Measurements from ENCODE around the gene IFNGR1. TPM values are rescaled to one million over a fixed set of nuclear protein-coding genes. Genes with fewer than 3 reads are reported as not detected.

Gene IFNGR1
- total RNA-seq, 1 donor from 2014 or later = 28.4 TPM

GRCh38 chr6:137150072-137150471, 69.1 kb downstream of the IFNGR1 start:
- TF ChIP-seq, protein P1, sequence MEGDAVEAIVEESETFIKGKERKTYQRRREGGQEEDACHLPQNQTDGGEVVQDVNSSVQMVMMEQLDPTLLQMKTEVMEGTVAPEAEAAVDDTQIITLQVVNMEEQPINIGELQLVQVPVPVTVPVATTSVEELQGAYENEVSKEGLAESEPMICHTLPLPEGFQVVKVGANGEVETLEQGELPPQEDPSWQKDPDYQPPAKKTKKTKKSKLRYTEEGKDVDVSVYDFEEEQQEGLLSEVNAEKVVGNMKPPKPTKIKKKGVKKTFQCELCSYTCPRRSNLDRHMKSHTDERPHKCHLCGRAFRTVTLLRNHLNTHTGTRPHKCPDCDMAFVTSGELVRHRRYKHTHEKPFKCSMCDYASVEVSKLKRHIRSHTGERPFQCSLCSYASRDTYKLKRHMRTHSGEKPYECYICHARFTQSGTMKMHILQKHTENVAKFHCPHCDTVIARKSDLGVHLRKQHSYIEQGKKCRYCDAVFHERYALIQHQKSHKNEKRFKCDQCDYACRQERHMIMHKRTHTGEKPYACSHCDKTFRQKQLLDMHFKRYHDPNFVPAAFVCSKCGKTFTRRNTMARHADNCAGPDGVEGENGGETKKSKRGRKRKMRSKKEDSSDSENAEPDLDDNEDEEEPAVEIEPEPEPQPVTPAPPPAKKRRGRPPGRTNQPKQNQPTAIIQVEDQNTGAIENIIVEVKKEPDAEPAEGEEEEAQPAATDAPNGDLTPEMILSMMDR (conservative IDR thresholded peaks at IDR 0.05) = no peak
- Mint-ChIP-seq H3K4me3 (no peak overlapping the region), H3K27ac (no peak overlapping the region), H3K9me3 (no peaks in the 10 kb centered on the region), H3K36me3 (no peaks in the 10 kb centered on the region), H3K4me1 (ENCODE audit: unreplicated experiment) (no peaks in the 10 kb centered on the region), H3K27me3 (no peaks in the 10 kb centered on the region)
- no peak for DNase-seq (ENCODE audit: extremely low spot score, unreplicated experiment)

DNA sequence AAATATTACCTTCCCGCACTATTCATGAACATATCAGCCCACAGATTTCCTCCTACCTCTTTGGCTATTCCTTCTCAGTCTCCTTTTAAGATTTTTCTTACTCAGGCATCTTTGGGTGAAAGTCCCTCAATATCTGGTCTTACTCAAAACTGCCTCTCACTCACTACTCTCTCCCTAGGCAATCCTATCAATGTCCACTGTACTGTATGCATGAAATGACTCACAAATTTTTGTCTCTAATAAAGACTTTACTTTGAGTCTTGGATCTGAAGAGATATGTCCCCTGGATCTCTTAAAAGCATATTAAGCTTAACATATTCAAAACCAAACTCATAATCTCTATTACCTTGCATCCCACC, 70.2 kb downstream of the IFNGR1 start:
- Mint-ChIP-seq H3K4me3 (no peak overlapping the region), H3K36me3 (no peaks in the 10 kb centered on the region), H3K9me3 (no peaks in the 10 kb centered on the region), H3K27ac (no peak overlapping the region), H3K27me3 (no peaks in the 10 kb centered on the region), H3K4me1 (ENCODE audit: unreplicated experiment) (no peaks in the 10 kb centered on the region)
- TF ChIP-seq, protein P1 (conservative IDR thresholded peaks at IDR 0.05) = no peak
- DNase-seq (ENCODE audit: extremely low spot score, unreplicated experiment) = no peak

GRCh38 chr6:137148306-137149034, 70.7 kb downstream of the IFNGR1 start:
- Mint-ChIP-seq H3K27ac (no peak overlapping the region), H3K4me3 (no peak overlapping the region), H3K36me3 (no peaks in the 10 kb centered on the region), H3K9me3 (no peaks in the 10 kb centered on the region), H3K27me3 (no peaks in the 10 kb centered on the region), H3K4me1 (ENCODE audit: unreplicated experiment) (no peaks in the 10 kb centered on the region)
- DNase-seq (ENCODE audit: extremely low spot score, unreplicated experiment) = no peak
- TF ChIP-seq, protein P1 (conservative IDR thresholded peaks at IDR 0.05) = no peak

Other genes starting within 250 kb of the IFNGR1 start
- gene IL20RA, start 174.4 kb downstream of the IFNGR1 start, total RNA-seq (ENCODE audit: low replicate concordance) = 0.90 and 1.7 TPM in 2 replicates
- not detected in 2 replicates for gene IL22RA2, start 45.7 kb downstream of the IFNGR1 start, total RNA-seq (ENCODE audit: low replicate concordance)

All from type B pancreatic cell (in vitro differentiated cells).